RWPE1 (cell line): ENCODE results near the gene TIMP1.

ENCODE experiments used
- CTCF ChIA-PET: fragments of 350-600 bp; sonication (Branson Sonifier 250); formaldehyde crosslinking; extraction: SDS; loops from one replicate; lab custom pipeline; 2021; lab: Yijun Ruan, JAX
- POLR2A ChIA-PET: fragments of 400-600 bp; formaldehyde crosslinking; extraction: SDS; loops from one replicate; lab custom pipeline; 2020; ENCODE audit warnings: antibody characterized with exemption; ENCODE audit not compliant: low non-redundant PET; lab: Yijun Ruan, JAX
- DNase-seq: peaks from one replicate; pipeline ENCODE4 v3.0.0; 2012; ENCODE audit warnings: low spot score
- H3K27ac ChIP-seq: fragments of 450-650 bp; 2 replicates; pipeline ENCODE4 v1.5.1; 2017
- CTCF ChIP-seq: fragments of 450-650 bp; conservative IDR thresholded peaks from 2 replicates; pipeline ENCODE4 v1.5.1; 2017; ENCODE audit warnings: low read depth, mild to moderate bottlenecking

TIMP1 gene

GRCh38 chrX:47564438-47565085 is 17.7 kb upstream of the TIMP1 start:
- DNase-seq, result no peak
- CTCF ChIA-PET, result no interaction called here
- POLR2A ChIA-PET, result no interaction called here
- no peak for TF ChIP-seq CTCF
- peak overlapping the region; percentile 33 for H3K27ac ChIP-seq

- H3K27ac ChIP-seq, result no peak overlapping the region
- DNase-seq, result no peak
- ChIA-PET POLR2A (no interaction called here), CTCF (no interaction called here)
- TF ChIP-seq CTCF, result no peak
Measured at GRCh38 chrX:47566841-47567240, 15.4 kb upstream of the TIMP1 start.

DNA sequence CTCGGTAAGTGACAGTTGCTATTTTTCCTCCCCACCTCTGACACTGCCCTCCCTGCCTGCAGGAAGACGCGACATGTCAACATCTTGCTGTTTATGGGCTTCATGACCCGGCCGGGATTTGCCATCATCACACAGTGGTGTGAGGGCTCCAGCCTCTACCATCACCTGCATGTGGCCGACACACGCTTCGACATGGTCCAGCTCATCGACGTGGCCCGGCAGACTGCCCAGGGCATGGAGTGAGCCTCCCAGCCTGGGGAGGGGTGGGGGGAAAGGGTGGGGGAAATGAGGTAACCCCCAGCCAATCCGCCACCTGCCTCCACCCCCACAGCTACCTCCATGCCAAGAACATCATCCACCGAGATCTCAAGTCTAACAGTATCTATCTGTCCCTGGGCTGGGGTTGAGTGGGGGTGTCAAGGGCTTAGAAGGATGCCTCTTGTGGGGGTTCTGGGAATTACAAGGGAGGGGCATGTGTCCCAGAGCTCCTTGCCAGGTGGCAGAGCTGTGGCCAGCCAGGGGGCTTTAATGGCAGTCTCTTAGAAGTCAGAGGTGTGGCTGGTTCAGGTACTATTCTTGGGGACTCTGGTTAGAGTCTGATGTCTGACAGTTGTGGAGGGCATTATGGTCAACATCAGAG is 13.5 kb upstream of the TIMP1 start:
- POLR2A ChIA-PET, result no interaction called here
- CTCF ChIA-PET, result interaction anchor here (0.6 to 0.7 kb wide), 2 partner anchors 12 to 71 kb away, joined by 3 to 4 read pairs; no protein-coding TSS in a partner anchor
- no peak for TF ChIP-seq CTCF
- no peak for DNase-seq
- no peak overlapping the region for H3K27ac ChIP-seq

- POLR2A ChIA-PET, result no interaction called here
- CTCF ChIA-PET, result no interaction called here
- no peak for TF ChIP-seq CTCF
- DNase-seq, result no peak
- H3K27ac ChIP-seq, result peak overlapping the region; percentile 97
Measured at GRCh38 chrX:47570794-47571193, 11.4 kb upstream of the TIMP1 start.

GRCh38 chrX:47571215-47571614 is 11.0 kb upstream of the TIMP1 start:
- CTCF ChIA-PET, result no interaction called here
- DNase-seq, result no peak
- no peak for TF ChIP-seq CTCF
- POLR2A ChIA-PET, result no interaction called here
- H3K27ac ChIP-seq, result peak overlapping the region; percentile 97

DNA sequence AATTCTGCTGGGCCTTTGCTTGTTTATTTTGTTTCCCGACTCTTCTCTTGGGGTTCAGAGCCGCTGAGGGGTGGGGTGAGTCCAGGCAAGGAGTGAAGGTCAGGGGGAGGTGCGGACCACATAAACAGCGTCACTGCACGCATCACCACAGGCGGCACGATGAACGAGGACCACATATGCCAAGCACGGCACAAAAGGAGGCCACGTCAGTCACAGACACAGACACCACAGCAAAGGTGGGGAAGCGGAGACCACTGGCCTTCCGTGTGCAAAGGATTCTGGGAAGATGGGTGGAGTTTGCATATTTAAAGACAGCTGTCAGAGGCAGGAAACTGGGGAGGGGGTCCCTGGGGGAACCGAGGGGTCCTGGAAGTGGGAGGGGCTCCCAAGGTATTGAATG is 10.3 kb upstream of the TIMP1 start:
- peak overlapping the region; percentile 97 for H3K27ac ChIP-seq
- no peak for DNase-seq
- ChIA-PET POLR2A (no interaction called here), CTCF (no interaction called here)
- no peak for TF ChIP-seq CTCF
